Stimulated activated naive B cell treated with anti-CD40 and anti-IgM and Interleukin-4, amounts not matched to agents 10 μg/mL and 1 μg/mL and 100 μg/mL, for 72 hours (primary cell): ENCODE results near the gene MILR1.
"Not testable (repeated sequence)": the region's sequence is repeated elsewhere in the genome, so short reads cannot be mapped to it uniquely, and the experiment has no call there.

Source experiments
- ATAC-seq, 2 donors: fragments of 150-1000 bp; cut with Tn5 transposase; replicated peaks; 2 replicates each; pipeline ENCODE4 v1.10.0; 2021; ENCODE audit warnings: moderate library complexity in 1 of 2
- DNase-seq: peaks from one replicate; pipeline ENCODE4 v3.0.0; 2021
- H3K27ac Mint-ChIP-seq: one replicate; pipeline ENCODE4 v1.8.0; 2022; ENCODE audit warnings: mild to moderate bottlenecking, mixed read lengths
- H3K27me3 Mint-ChIP-seq, 2 donors: one replicate each; pipeline ENCODE4 v1.8.0; 2022; ENCODE audit warnings: mixed read lengths in 2 of 2
- H3K36me3 Mint-ChIP-seq, 2 donors: one replicate each; pipeline ENCODE4 v1.8.0; 2022; ENCODE audit warnings: mixed read lengths in 2 of 2, mild to moderate bottlenecking in 1 of 2
- H3K4me1 Mint-ChIP-seq, 2 donors: one replicate each; pipeline ENCODE4 v1.8.0; 2022; ENCODE audit warnings: mixed read lengths in 2 of 2, mild to moderate bottlenecking in 1 of 2
- H3K4me3 Mint-ChIP-seq, 2 donors: one replicate each; pipeline ENCODE4 v1.8.0; 2022; ENCODE audit warnings: mild to moderate bottlenecking in 2 of 2, mixed read lengths in 2 of 2, moderate library complexity in 1 of 2
- H3K9me3 Mint-ChIP-seq, 2 donors: one replicate each; pipeline ENCODE4 v1.8.0; 2022; ENCODE audit warnings: mixed read lengths in 2 of 2, mild to moderate bottlenecking in 1 of 2

Gene MILR1

GRCh38 chr17:64418506-64419339 is 30.2 kb upstream of the MILR1 start:
- Mint-ChIP-seq H3K36me3 (no peaks in the 10 kb centered on the region), H3K9me3 (no peaks in the 10 kb centered on the region), H3K27me3 (no peaks in the 10 kb centered on the region), H3K27ac (peak overlapping the region; percentile 28), H3K4me1 (peaks cover 2 to 10% of the 10 kb centered on the region in 2 donors), H3K4me3 (no peak overlapping the region)
- ATAC-seq, result peak; percentile 64 to 70
- no peak for DNase-seq

- no peak for DNase-seq
- Mint-ChIP-seq H3K4me3 (no peak overlapping the region), H3K36me3 (no peaks in the 10 kb centered on the region), H3K27ac (no peak overlapping the region), H3K4me1 (peaks cover 0 to 7% of the 10 kb centered on the region in 2 donors), H3K27me3 (no peaks in the 10 kb centered on the region), H3K9me3 (no peaks in the 10 kb centered on the region)
- ATAC-seq, result peak; percentile 90 to 91
Measured at GRCh38 chr17:64420143-64420670, 28.7 kb upstream of the MILR1 start.

DNA sequence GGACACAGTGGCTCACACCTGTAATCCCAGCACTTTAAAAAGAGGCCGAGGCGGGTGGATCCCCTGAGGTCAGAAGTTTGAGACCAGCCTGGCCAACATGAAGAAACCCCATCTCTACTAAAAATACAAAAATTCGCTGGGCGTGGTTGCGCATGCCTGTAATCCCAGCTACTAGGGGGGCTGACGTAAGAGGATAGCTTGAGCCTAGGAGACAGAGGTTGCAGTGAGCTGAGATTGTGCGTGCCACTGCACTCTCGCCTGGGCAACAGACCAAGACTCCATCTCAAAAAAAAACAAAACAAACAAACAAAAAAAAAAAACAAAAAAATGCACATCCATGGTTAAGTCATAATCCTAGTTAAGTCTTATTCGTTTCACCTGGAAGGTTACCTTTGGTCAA is 26.8 kb upstream of the MILR1 start:
- ATAC-seq, H3K27ac Mint-ChIP-seq, H3K36me3 Mint-ChIP-seq, H3K9me3 Mint-ChIP-seq, DNase-seq, H3K4me3 Mint-ChIP-seq, H3K27me3 Mint-ChIP-seq, H3K4me1 Mint-ChIP-seq: not testable (repeated sequence)

DNA sequence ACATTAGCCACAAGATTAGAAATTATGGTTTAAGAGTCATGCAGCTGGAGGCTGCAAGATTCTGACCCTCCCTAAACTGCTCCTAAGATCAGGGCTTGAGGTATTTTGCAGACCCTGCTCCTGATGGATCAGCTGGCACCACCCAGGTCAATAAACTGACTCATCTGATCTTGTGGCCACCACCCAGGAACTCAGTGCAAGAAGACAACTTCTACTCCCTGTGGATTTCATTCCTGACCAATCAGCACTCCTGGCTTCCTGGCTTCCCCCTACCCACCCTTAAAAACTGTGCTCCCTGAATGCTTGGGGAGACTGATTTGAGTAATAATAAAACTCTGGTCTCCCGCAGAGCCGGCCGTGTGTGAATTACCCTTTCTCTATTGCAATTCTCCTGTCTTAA is 25.0 kb upstream of the MILR1 start:
- H3K9me3 Mint-ChIP-seq, result no peaks in the 10 kb centered on the region
- H3K4me1 Mint-ChIP-seq, result peaks cover 0 to 7% of the 10 kb centered on the region in 2 donors
- H3K4me3 Mint-ChIP-seq, result no peak overlapping the region
- ATAC-seq (no peak), DNase-seq (no peak)
- no peak overlapping the region for H3K27ac Mint-ChIP-seq
- no peaks in the 10 kb centered on the region for H3K27me3 Mint-ChIP-seq
- H3K36me3 Mint-ChIP-seq, result no peaks in the 10 kb centered on the region

DNA sequence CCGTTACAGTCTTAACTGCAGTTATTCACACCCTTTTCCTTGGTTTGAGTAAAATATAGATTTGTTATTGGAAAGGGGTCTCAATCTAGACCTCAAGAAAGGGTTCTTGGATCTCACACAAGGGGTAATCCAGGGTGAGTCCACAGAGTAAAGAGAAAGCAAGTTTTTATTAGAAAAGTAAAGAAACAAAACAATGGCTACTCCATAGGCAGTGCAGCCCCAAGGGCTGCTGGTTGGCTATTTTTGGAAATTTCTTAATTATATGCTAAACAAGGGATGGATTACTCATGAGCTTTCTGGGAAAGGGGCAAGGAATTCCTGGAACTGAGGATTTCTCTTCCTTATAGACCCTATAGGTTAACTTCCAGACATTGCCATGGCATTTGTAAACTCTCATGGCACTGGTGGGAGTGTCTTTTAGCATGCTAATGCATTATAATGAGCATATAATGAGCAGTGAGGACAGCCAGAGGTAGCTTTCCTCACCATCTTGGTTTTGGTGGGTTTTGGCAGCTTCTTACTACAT is 24.5 kb upstream of the MILR1 start:
- Mint-ChIP-seq H3K9me3 (no peaks in the 10 kb centered on the region), H3K27me3 (no peaks in the 10 kb centered on the region), H3K36me3 (no peaks in the 10 kb centered on the region)

DNA sequence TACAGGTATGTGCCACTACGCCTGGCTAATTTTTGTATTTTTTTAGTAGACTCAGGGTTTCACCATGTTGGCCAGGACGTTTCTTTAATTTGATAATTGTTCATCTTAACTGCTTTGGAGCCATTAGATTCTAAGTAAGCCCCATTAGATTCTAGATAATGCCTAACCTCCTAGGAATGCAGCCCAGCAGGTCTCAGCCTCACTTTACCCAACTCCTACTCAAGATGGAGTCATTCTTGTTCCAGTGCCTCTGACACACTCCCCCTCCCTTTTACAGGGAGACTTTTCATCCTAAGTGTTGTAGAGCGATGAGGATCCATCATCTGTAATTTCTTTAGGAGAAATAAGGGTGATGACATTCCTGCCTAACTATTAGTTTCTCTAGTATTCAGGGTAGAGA is 23.7 kb upstream of the MILR1 start:
- Mint-ChIP-seq H3K9me3 (no peaks in the 10 kb centered on the region), H3K27me3 (no peaks in the 10 kb centered on the region), H3K4me3 (no peak overlapping the region), H3K36me3 (no peaks in the 10 kb centered on the region), H3K27ac (no peak overlapping the region), H3K4me1 (peaks cover 0 to 4% of the 10 kb centered on the region in 2 donors)
- ATAC-seq, result no peak
- no peak for DNase-seq

More for the DNA sequence above, 24.5 kb upstream of the MILR1 start:
- no peak for DNase-seq
- Mint-ChIP-seq H3K27ac (no peak overlapping the region), H3K4me1 (peaks cover 0 to 7% of the 10 kb centered on the region in 2 donors), H3K4me3 (no peak overlapping the region)
- ATAC-seq, result no peak

DNA sequence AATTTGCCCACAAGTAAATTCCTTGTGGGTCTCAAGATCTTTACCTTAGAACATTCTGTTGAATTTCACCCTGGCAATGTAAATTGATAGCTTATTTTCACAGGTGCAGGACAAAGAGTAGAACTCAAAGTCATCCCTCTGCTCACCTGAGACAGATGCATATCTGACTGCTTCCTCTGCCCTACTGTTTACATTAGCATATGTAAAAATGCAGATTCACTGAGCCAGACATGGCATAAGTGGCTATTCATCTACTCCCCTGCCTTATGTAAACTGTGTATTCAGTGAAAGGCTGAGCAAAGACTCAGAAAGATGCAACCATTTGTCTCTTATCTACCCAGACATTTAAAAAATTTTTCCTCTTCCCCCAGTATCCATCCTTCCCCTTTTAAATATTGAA is 22.3 kb upstream of the MILR1 start:
- H3K36me3 Mint-ChIP-seq, result no peaks in the 10 kb centered on the region
- no peaks in the 10 kb centered on the region for H3K27me3 Mint-ChIP-seq
- DNase-seq (no peak), ATAC-seq (no peak)
- no peaks in the 10 kb centered on the region for H3K9me3 Mint-ChIP-seq
- no peaks in the 10 kb centered on the region for H3K4me1 Mint-ChIP-seq
- H3K27ac Mint-ChIP-seq, result no peak overlapping the region
- no peak overlapping the region for H3K4me3 Mint-ChIP-seq

DNA sequence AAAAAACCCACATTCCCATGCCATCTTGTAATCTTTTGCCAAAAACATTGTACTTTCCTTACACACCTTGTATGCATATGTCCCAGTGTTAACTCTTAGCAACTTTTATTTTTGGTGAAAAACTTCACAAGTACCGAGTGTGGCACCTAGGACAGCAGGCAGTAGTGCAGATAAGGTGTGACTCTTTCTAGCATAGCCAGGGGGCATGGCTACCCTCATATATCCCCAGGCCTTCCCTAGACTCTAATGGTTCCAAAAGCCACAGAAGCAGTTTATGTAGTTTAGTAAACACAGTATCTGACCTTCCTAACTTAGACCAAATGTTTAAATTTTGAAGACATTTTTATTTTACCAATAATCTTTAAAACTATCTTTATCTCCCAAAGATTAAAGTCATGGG is 20.5 kb upstream of the MILR1 start:
- H3K27ac Mint-ChIP-seq, result no peak overlapping the region
- H3K36me3 Mint-ChIP-seq, result no peaks in the 10 kb centered on the region

DNA sequence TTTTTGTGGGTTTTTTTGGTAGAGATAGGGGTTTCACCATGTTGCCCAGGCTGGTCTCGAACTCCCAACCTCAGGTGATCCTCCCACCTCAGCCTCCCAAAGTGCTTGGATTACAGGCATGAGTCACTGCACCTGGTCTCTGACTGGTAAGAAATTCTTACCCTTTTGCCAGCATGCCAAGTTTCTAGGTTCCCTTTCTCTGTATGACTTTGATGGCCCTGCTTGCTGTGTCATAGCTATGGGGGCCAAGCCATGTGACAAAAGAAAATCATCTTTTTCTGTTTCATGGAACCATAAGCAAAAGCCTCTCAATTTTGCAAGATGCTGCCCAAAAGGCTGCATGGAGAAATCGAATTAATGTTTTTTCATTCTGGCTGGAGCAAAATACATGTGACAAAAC is 18.9 kb upstream of the MILR1 start:
- H3K36me3 Mint-ChIP-seq, H3K27me3 Mint-ChIP-seq, H3K4me3 Mint-ChIP-seq, H3K9me3 Mint-ChIP-seq, H3K4me1 Mint-ChIP-seq, H3K27ac Mint-ChIP-seq, DNase-seq: not testable (repeated sequence)
- ATAC-seq, result peak; percentile 53 to 73

More for the DNA sequence above, 20.5 kb upstream of the MILR1 start:
- Mint-ChIP-seq H3K9me3 (no peaks in the 10 kb centered on the region), H3K4me3 (no peak overlapping the region), H3K4me1 (no peaks in the 10 kb centered on the region), H3K27me3 (no peaks in the 10 kb centered on the region)
- DNase-seq (no peak), ATAC-seq (no peak)

GRCh38 chr17:64431534-64431933 is 17.4 kb upstream of the MILR1 start:
- no peaks in the 10 kb centered on the region for H3K4me1 Mint-ChIP-seq
- no peaks in the 10 kb centered on the region for H3K27me3 Mint-ChIP-seq
- ATAC-seq, result no peak
- H3K36me3 Mint-ChIP-seq, result peaks cover 0 to 1% of the 10 kb centered on the region in 2 donors
- no peak overlapping the region for H3K27ac Mint-ChIP-seq
- peaks cover 0 to 3% of the 10 kb centered on the region in 2 donors for H3K9me3 Mint-ChIP-seq
- no peak for DNase-seq
- H3K4me3 Mint-ChIP-seq, result no peak overlapping the region

DNA sequence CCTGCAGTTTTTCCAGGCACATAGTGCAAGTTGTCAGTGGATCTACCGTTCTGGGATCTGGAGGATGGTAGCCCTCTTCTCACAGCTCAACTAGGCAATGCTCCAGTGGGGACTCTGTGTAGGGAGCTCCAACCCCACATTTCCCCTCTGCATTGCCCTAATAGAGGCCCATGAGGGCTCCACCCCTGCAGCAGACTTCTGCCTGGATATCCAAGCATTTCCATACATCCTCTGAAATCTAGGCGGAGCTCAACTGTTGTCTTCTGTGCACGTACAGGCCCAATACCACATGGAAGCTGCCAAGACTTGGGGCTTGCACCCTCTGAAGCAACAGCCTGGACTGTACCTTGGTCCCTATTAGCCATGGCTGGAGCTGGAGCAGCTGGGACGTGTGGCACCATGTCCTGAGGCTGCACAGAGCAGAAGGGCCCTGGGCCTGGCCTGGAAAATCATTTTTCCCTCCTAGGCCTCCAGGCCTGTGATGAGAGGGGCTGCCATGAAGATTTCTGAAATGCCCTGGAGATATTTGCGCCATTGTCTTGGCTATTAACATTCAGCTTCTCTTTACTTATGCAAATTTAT is 10.9 kb upstream of the MILR1 start:
- Mint-ChIP-seq H3K36me3 (peaks cover 14 to 20% of the 10 kb centered on the region in 2 donors), H3K27ac (no peak overlapping the region), H3K9me3 (peaks cover 19% of the 10 kb centered on the region in 2 donors), H3K4me3 (no peak overlapping the region), H3K27me3 (no peaks in the 10 kb centered on the region), H3K4me1 (peaks cover 8 to 12% of the 10 kb centered on the region in 2 donors)
- DNase-seq (no peak), ATAC-seq (no peak)

DNA sequence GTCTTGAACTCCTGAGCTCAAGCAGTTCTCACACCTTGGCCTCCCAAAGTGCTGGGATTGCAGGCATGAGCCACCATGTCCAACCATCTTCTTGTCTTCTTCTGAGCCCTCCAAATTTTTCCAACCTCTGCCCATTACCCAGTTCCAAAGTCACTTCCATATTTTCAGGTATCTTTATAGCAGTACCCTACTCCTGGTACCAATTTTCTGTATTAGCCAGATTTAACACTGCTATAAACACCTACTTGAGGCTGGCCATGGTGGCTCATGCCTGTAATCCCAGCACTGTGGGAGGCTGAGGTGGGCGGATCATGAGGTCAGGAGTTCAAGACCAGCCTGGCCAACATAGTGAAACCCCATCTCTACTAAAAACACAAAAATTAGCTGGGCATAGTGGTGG is 9.4 kb upstream of the MILR1 start:
- H3K4me3 Mint-ChIP-seq, H3K27ac Mint-ChIP-seq, DNase-seq, H3K27me3 Mint-ChIP-seq, ATAC-seq: not testable (repeated sequence)
- Mint-ChIP-seq H3K4me1 (peaks cover 16 to 22% of the 10 kb centered on the region in 2 donors), H3K36me3 (peaks cover 13 to 20% of the 10 kb centered on the region in 2 donors), H3K9me3 (peaks cover 15 to 19% of the 10 kb centered on the region in 2 donors)

- Mint-ChIP-seq H3K4me3 (no peak overlapping the region), H3K36me3 (peaks cover 13 to 20% of the 10 kb centered on the region in 2 donors), H3K27ac (no peak overlapping the region), H3K4me1 (peaks cover 16 to 22% of the 10 kb centered on the region in 2 donors), H3K9me3 (peaks cover 15 to 19% of the 10 kb centered on the region in 2 donors), H3K27me3 (no peaks in the 10 kb centered on the region)
- ATAC-seq (no peak), DNase-seq (no peak)
Measured at GRCh38 chr17:64439956-64440355, 9.0 kb upstream of the MILR1 start.

- no peak for DNase-seq
- Mint-ChIP-seq H3K9me3 (peaks cover 14 to 19% of the 10 kb centered on the region in 2 donors), H3K36me3 (peaks cover 13 to 20% of the 10 kb centered on the region in 2 donors), H3K27me3 (no peaks in the 10 kb centered on the region), H3K4me1 (peaks cover 16 to 22% of the 10 kb centered on the region in 2 donors), H3K27ac (peak overlapping the region; percentile 73), H3K4me3 (peak overlapping the region; percentile 53 to 54)
- peak; percentile 27 to 62 for ATAC-seq
Measured at GRCh38 chr17:64441772-64442540, 7.0 kb upstream of the MILR1 start.
